NCI-H510A treated with DMSO at 0.1 percent for 48 hours (cell line): ENCODE measurements around the gene KAZN.

Source experiments
- DNase-seq: peaks from one replicate; lab custom pipeline; 2025; lab: John Stamatoyannopoulos, UW

The KAZN gene

GRCh38 chr1:14614341-14614740, 15.9 kb downstream of the KAZN start:
- no peak for DNase-seq

- no peak for DNase-seq
These were observed 17.2 kb downstream of the KAZN start for GRCh38 chr1:14615549-14616218.

- DNase-seq = no peak
These were observed 18.3 kb downstream of the KAZN start for GRCh38 chr1:14616632-14617396.

- DNase-seq = no peak
These were observed 19.3 kb downstream of the KAZN start for GRCh38 chr1:14617791-14618190.

GRCh38 chr1:14620941-14621340, 22.5 kb downstream of the KAZN start:
- no peak for DNase-seq

GRCh38 chr1:14623090-14623489, 24.6 kb downstream of the KAZN start:
- no peak for DNase-seq

GRCh38 chr1:14624941-14625340, 26.5 kb downstream of the KAZN start:
- DNase-seq = no peak

- peak; percentile 28 for DNase-seq
These were observed 27.1 kb downstream of the KAZN start for GRCh38 chr1:14625572-14625971.

GRCh38 chr1:14625996-14626395, 27.5 kb downstream of the KAZN start:
- no peak for DNase-seq

GRCh38 chr1:14626869-14627607, 28.6 kb downstream of the KAZN start:
- DNase-seq = peak; percentile 97

GRCh38 chr1:14627608-14628489, 29.4 kb downstream of the KAZN start:
- no peak for DNase-seq

- no peak for DNase-seq
These were observed 31.0 kb downstream of the KAZN start for GRCh38 chr1:14629363-14630014.

- no peak for DNase-seq
These were observed 32.5 kb downstream of the KAZN start for GRCh38 chr1:14630986-14631385.

GRCh38 chr1:14631421-14631820, 32.9 kb downstream of the KAZN start:
- DNase-seq = no peak

- DNase-seq = peak; percentile 28
These were observed 36.0 kb downstream of the KAZN start for GRCh38 chr1:14634486-14634885.

GRCh38 chr1:14635421-14635820, 36.9 kb downstream of the KAZN start:
- no peak for DNase-seq

GRCh38 chr1:14636897-14637632, 38.6 kb downstream of the KAZN start:
- no peak for DNase-seq

GRCh38 chr1:14639291-14640050, 41.0 kb downstream of the KAZN start:
- no peak for DNase-seq

- DNase-seq = no peak
These were observed 44.2 kb downstream of the KAZN start for GRCh38 chr1:14642712-14643111.

GRCh38 chr1:14646973-14647372, 48.5 kb downstream of the KAZN start:
- DNase-seq = no peak
